GM21360 (cell line): Measurements from ENCODE around the gene RUNDC1.
"Not testable (repeated sequence)": the region's sequence is repeated elsewhere in the genome, so short reads cannot be mapped to it uniquely, and the experiment has no call there.

Experiments used
- ATAC-seq: cut with Tn5 transposase; IDR thresholded peaks from one replicate; pipeline ENCODE4 v1.9.1; 2021; ENCODE audit warnings: mild to moderate bottlenecking, moderate library complexity; ENCODE audit not compliant: unreplicated experiment

RUNDC1 gene

DNA sequence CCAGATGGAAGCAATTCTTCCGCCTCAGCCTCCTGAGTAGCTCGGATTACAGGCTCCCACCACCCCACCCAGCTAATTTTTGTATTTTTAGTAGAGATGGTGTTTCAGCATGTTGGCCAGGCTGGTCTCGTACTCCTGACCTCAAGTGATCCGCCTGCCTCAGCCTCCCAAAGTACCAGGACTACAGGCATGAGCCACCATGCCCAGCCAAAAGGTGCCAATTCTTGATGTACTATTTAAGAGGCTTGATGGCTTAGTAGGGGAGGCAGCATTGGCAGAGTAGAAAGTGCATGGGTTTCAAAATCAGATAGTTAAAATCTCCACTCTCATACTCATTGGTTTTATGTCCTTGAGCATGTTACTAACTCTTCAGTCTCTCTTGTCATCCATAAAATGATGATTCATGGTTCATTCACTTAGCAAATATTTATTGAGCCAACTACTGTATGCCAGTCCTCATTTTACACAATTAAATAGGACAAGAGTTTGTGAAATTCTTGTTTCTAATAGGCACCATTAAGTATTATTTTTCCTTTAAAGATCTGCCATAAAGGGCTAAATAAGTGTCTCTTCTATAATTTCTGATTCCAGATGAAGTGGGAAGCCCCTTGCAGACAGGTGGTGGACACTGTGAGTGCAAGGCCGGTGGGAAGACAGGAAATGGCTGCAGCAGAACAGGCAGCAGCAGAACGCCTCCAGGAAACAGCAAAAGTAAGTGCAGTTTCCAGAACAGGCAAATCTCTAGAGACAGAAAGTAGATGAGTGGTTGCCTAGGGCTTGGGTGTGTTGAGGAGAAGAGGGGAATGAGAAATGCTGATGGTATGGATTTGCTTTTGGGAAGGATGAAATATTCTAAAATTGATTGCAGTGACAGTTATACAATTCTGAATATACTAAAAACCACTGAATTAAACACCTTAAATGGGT lies 9.6 kb downstream of the RUNDC1 start:
- ATAC-seq: no peak

DNA sequence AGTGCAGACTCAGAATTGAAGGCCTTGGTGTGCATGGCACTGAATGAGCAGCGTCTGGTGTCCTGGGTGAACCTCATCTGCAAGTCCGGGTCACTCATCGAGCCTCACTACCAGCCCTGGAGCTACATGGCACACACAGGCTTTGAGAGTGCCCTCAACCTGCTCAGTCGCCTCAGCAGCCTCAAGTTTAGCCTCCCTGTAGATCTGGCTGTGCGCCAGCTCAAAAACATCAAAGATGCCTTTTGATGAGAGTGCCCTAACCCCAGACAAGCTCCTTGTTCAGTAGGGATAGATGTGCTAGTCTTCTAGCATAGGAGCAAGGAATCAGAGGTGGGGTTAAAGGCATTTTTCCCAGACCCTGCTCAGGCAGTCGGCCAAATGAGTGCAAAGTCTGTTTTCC lies 11.1 kb downstream of the RUNDC1 start:
- no peak for ATAC-seq

DNA sequence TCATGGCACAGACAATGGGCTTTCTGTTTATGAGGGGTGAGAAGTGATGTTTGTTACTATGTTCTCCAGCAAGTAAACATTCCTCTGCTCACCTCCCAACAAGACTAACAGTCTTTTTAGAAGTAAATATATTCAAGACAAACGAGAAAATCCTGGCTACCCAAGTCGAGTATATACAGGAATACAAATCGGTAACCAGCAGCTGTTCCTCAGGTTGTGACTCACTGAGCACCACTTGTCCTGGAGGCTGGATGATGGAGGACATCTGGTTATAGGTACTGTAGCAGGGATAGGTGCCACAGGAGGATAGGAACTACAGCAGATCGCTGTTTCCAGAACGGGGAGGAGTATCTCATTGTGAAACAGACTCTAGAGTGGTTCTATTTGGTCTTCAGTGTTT lies 12.5 kb downstream of the RUNDC1 start:
- no peak for ATAC-seq

DNA sequence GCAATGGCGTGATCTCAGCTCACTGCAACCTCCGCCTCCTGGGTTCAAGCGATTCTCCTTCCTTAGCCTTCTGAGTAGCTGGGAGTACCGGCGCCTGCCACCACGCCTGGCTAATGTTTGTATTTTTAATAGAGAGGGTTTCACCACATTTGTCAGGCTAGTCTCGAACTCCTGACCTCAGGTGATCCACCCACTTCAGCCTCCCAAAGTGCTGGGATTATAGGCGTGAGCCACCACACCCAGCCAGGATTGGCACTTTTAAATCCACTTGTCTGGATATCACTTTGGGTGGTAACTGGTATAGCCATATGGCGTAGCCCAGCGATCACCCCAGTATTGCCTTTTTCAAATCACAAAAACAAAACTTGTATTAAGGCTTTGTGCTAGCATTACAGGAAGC lies 13.5 kb downstream of the RUNDC1 start:
- ATAC-seq: not testable (repeated sequence)

DNA sequence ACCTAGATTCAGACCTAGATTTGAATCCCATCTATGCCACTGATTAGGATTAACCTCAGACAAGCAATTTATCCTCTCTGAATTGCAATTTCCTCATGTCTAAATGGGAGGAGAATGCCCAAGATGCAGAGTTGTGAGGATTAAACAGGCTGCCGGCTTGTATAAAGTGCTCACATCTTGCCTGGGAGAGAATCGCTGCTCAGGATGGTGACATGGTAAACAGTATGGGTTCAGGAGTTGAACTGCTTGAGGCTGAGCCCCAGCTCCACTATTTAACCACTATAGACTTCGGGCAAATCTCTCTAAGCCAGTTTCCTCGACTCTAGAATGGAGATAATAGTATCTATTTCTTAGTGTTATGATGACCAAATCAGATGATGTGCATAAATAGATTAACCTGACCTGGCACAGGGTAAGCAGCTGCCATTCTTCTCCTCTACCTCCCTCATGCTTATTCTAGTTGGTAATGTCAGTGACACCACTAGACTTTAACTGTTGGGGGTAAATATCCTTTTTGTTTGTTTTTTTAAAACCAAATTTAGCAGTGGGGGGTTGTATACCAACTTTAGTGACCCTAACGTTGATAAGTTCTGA lies 17.1 kb downstream of the RUNDC1 start:
- ATAC-seq: no peak

DNA sequence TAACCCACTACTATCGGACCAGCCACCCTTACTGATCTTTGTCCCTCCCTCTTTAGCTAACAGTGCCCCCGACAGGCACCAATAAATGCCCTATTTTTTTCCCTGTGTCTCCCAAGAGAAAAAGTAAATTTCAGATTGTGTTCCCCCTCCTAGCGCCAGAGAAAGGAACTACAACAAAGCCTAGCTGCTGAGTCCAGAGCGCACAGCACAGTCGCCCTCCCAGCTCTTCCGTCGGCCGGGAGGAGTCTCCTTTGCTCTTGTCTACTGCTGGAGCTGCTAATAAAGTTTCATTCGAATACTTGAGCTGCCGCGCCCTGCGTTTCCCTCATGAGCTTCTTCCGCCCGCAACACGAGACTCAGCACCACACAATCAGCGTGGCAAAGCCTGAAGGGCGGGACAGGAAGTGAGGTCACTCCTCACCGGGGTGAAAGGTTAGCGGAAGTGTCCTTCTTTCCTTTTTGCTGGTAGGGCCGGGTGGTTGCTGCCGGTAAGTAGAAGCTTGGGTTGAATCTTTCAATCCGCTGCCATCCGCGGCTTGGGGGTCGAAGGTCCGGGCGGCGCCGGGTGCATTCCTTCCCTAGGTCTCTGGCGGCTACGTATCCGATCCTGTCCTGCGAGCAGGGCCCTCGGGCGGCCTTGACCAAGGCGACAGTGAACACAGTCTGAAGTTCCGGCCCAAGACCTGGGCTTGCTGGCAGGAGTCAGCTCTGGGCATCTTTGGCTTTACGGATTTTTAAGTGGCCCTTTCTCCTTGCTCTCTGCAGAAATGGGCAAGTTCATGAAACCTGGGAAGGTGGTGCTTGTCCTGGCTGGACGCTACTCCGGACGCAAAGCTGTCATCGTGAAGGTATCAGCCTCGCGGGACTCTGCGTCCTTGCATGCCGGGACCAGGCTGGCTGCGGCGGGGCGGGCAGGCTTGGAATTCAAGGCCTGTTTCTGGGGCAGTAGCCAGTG lies 17.9 kb downstream of the RUNDC1 start, which contains the start of gene RPL27:
RPL27 (plus strand) TSS at position 436 of the 955 bp plus-strand sequence; CDS start at position 768, 332 bp downstream.
- ATAC-seq: peak; percentile 87

DNA sequence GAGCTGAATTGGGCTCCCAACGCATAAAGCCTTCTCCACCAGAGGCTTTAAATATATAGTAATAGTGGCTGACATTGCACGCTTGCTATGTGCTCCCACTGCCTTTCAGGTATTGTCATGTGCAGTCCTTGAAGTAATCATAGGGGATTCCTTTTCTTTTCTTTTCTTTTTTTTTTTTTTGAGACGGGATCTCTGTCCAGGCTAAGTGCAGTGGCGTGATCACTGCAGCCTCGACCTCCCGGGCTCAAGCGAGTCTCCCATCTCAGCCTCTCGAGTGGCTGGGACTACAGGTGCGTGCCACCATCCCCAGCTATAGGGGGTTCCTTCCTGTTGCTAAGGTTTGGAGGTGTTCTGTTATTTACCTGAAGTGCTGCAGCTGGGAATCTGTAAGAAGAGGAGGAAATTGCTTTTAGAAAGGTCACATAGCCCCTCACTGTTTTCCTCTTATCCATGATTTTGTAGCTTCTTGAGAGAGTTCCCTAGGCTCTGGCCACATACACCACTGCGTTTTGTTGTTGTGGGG lies 18.7 kb downstream of the RUNDC1 start:
- no peak for ATAC-seq

DNA sequence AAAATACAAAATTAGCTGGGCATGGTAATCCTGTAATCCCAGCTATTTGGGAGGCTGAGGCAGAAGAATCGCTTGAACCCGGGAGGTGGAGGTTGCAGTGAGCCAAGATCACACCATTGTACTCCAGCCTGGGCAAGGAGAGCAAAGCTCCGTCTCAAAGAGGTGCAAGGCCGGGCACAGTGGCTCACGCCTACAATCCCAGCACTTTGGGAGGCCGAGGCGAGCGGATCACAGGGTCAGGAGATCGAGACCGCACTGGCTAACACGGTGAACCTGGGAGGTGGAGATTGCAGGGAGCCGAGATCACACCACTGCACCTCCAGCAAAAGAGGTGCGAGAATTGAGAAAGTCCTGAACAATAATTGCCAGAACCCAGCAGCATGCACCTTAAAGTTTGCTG lies 20.5 kb downstream of the RUNDC1 start:
- not testable (repeated sequence) for ATAC-seq

DNA sequence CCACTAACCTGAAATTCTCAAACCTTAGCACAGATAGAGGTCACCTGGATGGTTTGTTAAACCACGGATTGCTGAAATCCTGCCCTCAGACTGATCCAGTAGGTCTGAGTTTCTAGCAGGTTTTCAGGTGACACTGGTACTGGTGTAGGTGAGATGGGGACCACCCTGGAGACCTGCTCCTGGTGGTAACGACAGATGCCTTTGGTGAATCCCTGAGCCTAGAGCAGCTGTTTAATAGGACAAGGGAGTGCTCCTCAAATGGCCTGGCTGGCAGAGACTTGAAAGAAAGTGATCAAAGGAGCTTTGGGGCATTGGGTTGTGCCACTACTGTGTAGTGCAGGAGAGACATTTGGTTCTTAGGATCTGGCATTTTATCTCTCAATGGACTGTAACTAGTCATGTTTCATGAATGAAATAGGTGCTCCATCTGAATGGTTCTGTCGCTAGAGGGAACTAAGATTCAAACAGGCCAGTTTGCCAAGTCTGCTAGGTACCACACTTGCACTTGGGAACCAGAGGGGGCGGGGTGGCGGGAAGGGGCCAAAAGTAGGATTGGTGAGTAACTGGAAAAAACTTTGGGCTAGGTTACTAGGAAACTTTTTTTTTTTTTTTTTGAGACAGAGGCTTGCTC lies 23.3 kb downstream of the RUNDC1 start:
- no peak for ATAC-seq

DNA sequence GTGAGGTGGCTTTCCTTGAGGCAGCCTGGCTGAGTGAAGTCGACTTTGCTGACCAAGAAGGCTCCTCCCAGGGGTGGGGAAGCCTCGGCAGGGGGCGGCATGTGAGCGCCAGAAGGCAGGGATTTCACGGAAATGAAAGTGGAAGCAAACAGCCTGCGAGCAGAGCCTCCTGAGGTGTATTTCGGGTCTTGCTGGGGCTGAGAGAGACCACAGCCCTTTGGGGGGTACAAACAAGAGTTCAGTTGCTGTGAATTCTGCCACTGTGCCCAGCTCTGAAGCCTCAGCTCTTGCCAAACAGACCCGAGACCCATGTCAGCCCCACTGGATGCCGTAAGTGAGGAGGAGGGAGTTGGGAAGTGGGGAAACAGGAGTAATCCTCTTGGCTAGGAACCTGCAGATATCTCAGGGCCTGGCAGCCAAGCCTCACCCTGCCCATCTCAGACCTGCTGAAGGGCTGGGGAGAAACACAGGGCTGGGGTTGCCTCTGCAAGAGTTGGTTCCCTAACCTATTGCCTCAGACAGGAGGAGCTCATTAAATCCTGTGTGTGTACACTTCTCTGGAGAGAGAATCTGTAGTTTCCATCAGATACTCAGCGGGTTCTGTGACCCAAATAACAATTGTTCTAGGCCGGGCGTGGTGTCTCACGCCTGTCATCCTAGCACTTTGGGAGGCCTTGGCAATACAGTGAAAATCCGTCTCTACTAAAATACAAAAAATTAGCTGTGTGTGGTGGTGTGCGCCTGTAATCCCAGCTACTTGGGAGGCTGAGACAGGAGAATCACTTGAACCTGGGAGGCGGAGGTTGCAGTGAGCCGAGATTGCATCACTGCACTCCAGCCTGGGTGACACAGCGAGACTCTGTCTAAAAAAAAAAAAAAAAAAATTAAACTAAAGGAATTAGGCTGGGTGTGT lies 26.5 kb downstream of the RUNDC1 start, which contains the start of gene IFI35:
IFI35 (plus strand) TSS at position 146 of the 913 bp plus-strand sequence; CDS start at position 310, 164 bp downstream.
- peak; percentile 72 for ATAC-seq

DNA sequence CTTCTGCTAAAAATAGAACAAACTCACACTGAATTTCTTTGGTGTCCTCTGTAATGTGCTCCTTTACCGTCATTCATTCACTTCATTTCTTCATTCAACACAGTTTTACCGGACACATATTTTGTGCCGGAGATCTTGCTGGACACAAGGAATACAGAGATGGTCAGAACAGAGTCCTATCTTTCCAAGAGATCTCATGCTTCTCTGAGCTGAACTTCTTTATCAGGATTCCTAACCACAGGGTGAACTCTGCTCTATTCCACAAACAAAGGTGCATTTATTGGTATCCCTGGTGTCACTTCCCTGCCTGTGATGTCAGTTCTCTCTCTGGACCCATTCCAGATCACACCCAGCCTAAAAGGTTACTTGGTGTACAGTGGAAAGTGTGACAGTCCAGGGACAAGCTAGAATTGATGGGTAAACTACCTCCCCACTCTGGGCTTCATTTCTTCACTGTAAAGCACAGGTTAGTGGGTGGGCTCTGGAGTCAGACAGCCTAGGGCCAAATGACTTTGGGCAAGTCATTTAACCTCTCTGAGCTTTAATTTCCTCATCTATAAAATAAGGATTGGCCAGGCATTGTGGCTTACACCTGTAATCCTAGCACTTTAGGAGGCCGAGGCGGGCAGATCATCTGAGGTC lies 30.4 kb downstream of the RUNDC1 start:
- ATAC-seq: no peak

DNA sequence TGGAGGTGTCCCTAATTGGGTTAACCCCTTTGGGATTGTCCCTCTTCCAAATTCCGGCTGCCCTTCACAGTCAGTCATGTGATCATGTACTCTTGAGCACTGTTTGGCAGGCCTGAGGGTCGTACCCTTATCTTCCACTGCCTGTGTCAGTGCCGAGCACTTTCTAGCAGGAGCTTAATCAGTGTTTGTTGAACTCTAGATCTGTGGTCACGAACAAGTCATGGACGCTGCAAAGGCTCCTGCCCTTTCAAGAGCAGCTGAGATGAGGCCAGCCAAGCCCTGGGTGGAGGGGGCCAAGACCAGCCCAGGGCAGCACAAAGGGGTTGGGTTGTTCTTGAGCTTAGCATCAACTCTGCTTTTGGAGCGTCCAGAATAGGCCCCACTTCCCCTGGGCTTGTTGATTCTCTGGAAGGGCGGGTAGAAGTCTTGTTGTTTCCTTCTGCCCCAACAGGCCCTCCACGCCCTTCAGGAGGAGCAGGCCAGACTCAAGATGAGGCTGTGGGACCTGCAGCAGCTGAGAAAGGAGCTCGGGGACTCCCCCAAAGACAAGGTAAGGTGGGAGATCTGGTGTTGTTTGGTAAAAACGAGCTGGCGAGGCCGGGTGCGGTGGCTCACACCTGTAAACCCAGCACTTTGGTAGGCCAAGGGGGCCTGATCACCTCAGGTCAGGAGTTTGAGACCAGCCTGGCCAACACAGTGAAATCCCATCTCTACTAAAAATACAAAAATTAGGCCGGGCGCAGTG lies 31.5 kb downstream of the RUNDC1 start:
- ATAC-seq: no peak

DNA sequence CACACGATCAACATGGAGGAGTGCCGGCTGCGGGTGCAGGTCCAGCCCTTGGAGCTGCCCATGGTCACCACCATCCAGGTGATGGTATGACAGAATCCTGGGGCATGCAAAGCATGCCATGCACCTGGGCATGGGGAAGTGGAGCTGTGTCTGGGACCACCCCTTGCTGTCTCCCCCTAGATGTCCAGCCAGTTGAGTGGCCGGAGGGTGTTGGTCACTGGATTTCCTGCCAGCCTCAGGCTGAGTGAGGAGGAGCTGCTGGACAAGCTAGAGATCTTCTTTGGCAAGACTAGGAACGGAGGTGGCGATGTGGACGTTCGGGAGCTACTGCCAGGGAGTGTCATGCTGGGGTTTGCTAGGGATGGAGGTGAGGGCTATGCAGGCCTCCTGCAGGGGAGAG lies 32.9 kb downstream of the RUNDC1 start:
- ATAC-seq: no peak

DNA sequence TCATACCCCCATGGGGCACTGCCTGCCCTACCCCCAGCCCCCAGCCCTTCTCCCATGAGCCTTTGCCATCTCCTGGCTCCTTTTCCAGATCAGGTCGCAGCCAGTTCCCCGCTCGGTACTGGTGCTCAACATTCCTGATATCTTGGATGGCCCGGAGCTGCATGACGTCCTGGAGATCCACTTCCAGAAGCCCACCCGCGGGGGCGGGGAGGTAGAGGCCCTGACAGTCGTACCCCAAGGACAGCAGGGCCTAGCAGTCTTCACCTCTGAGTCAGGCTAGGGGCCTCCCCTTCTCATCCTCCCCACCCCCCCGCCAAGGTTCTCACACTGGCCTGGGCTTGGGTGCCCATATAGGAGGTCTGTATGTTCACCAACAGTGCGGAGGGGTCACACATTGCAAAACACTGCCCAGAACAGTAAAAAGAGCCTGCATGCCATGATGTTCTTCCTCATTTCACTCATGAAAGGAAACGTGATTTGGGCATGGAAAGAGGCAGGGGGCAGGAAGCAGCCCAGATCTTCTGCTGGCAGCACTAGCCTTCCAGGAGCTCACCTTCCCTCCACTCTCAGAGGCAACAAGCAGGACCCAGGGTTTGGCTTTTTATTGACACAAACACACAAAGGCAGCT lies 33.8 kb downstream of the RUNDC1 start:
- ATAC-seq: no peak

DNA sequence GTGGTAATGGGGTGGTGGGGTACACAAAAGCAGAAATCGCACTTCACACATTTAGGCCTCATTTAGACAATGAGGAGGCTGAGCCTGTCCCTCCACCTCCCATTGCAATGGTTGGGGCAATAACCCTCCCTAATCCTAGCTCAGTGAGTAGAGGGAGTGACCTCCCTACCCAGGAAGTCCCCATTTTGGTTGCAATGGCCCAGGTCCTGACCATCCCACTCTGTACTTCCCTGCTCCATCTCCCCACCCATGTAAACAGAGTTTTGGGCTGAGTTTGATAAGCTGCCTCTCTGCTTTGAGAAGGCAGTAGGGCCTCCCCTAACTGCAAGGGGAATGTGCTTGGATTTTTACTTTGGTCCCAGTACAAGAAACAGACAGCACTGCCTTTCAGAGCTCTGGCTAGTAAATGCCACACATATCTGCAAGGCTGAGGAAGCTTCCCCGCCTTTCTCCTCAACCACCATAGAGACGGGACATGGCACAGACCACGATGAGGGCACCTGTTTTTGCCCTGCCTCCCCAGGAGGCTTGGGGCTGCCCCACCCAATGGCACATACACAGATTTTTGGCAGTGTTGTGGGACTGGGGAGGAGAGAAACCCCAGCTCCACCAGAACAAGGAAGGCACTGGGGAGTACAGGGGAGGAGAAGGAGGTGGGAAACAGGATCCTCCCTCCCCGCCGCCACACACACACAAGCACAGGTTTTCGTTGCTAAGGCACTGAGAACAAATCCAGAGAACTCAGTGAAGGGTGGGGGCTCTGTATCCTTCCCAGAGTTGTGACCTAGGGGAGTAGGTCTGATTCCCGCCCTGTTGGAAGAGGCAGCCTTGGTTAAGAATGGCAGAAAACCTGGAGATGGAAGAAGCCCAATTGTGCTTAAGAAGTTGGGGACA lies 34.5 kb downstream of the RUNDC1 start:
- no peak for ATAC-seq

DNA sequence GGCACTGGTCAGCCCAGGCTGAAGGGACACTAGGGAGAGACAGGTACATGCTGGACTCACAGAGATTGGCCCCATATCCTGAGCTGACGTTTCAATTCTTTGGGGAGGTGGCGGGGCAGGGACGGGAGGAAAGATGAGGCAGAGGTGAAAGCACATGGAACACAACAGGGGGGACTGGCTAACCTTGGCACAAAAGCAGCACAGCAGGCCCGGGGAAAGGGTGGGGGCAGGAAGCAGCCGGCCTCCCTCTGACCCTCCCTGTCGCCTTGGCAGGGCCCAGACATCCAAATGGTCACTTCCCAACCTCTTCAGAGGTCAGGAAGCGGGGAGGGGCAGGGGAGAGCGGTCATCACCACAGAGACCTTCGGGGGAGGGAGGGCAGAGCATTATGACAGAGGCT lies 35.2 kb downstream of the RUNDC1 start:
- ATAC-seq: no peak

DNA sequence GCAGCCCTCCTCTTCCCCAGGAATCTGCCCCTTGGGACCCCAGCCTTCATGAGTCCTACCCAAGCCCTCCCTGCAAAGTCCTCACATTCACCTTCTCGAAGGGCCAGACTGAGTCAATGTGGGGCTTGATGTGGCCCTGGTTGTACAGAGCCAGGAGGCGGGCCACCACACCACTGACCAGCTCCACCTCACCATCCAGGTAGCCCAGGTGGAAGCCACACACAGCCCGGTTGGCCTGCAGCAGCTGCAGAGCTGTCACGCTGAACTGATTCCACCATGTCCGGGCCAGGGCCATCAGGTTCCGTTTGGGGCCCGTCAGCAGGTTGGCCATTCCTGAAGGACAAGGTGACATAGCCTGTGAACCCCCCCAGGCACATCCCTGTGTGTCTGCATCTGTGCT lies 35.9 kb downstream of the RUNDC1 start:
- no peak for ATAC-seq
